ENCODE data around the gene GNB1L. TPM values are rescaled to one million over a fixed set of nuclear protein-coding genes. Genes with fewer than 3 reads are reported as not detected.
A peak's percentile ranks its signal among the peaks of the same experiment; 100 is the strongest.
"Not testable (repeated sequence)": the region's sequence is repeated elsewhere in the genome, so short reads cannot be mapped to it uniquely, and the experiment has no call there.

The GNB1L gene
- total and polyA plus RNA-seq, 9 of the 15 experiments (the other 6 are each of a cell fraction or from before 2014, with no cell fraction given) = 0.56 to 50.5 (median 10.2) TPM

GRCh38 chr22:19831979-19832378, 22.7 kb downstream of the GNB1L start:
- intact Hi-C loops (cut with micrococcal nuclease); CTCF ChIA-PET (ENCODE audit: low intra/inter-chr PET ratio); ATAC-seq; H3K27me3 ChIP-seq (ENCODE audit: control insufficient read depth in 2 of 2, insufficient read depth in 2 of 2, low read length in 2 of 2); FAIRE-seq; DNase-seq (ENCODE audit: extremely low read depth in 1 of 4, low spot score in 3 of 4); H3K4me3 ChIP-seq; H2AFZ ChIP-seq (ENCODE audit: low read depth, low read length); H3K9me1 ChIP-seq (ENCODE audit: control insufficient read depth, insufficient read depth, low read length); H4K20me1 ChIP-seq (replicated peaks; ENCODE audit: control insufficient read depth, insufficient read depth, low read length); BruUV-seq (replicated peaks); H3K9me3 ChIP-seq (replicated peaks; ENCODE audit: control insufficient read depth, insufficient read depth, low read depth, low read length); H3K79me2 ChIP-seq (ENCODE audit: control insufficient read depth, insufficient read depth, low read length); H3K27ac ChIP-seq (ENCODE audit: extremely low read depth, low read depth, low read length); H3K36me3 ChIP-seq (ENCODE audit: control insufficient read depth, insufficient read depth, low read length); H3K9ac ChIP-seq (ENCODE audit: insufficient read depth in 1 of 2, low read depth in 2 of 2, low read length in 2 of 2); H3K4me2 ChIP-seq (ENCODE audit: insufficient read depth, low read length); in situ Hi-C loops (cut with MboI); TF ChIP-seq TEAD4 (IDR thresholded peaks at IDR 0.05; ENCODE audit: low read length); ETV6 (IDR thresholded peaks at IDR 0.05; ENCODE audit: borderline replicate concordance in 1 of 2, low read depth in 2 of 2, low read length in 1 of 2): not testable (repeated sequence)
- WGBS (ENCODE audit: insufficient coverage, low coverage, missing lambda C conversion rate) = 72% methylated on average over 3 of the region's 3 CpGs
- POLR2A ChIA-PET = interaction anchor here (0.6 to 16.0 kb wide), 15 partner anchors 7 to 789 kb away, joined by 3 to 247 read pairs (median 4); partner anchors contain the start of genes GNB1L, RTL10 and TANGO2
- H3K4me1 ChIP-seq (replicated peaks in 1 of 2; ENCODE audit: control insufficient read depth in 2 of 2, insufficient read depth in 2 of 2, low read length in 2 of 2) = peaks cover 0 to 13% of the 10 kb centered on the region in 2 experiments; a peak in 3 of 5 replicates
- TF ChIP-seq ARID4B (CRISPR knock-in tag; IDR thresholded peaks at IDR 0.05) (0 out of 2 replicates have a peak, but pooled peaks have one; percentile 34), BCOR (IDR thresholded peaks at IDR 0.05) (peak; percentile 69), PHB (CRISPR knock-in tag; IDR thresholded peaks at IDR 0.05) (peak; percentile 70; the same call in 1 of the 2 replicates), TEAD4 (CRISPR knock-in tag; IDR thresholded peaks at IDR 0.05; ENCODE audit: borderline replicate concordance) (0 out of 2 replicates have a peak, but pooled peaks have one; percentile 68), ZC3H4 (CRISPR knock-in tag; IDR thresholded peaks at IDR 0.05; ENCODE audit: borderline replicate concordance) (0 out of 2 replicates have a peak, but pooled peaks have one; percentile 65), ETV6 (CRISPR knock-in tag; IDR thresholded peaks at IDR 0.05; ENCODE audit: borderline replicate concordance) (0 out of 2 replicates have a peak, but pooled peaks have one; percentile 11), ZNF431 (CRISPR knock-in tag; IDR thresholded peaks at IDR 0.05) (0 out of 2 replicates have a peak, but pooled peaks have one; percentile 21), SMARCA5 (IDR thresholded peaks at IDR 0.05) (0 out of 2 replicates have a peak, but pooled peaks have one; percentile 27), ZNF121 (CRISPR knock-in tag; conservative IDR thresholded peaks at IDR 0.05) (peak; percentile 95), ZNF436 (CRISPR knock-in tag; IDR thresholded peaks at IDR 0.05) (peak; percentile 31; the same call in 1 of the 2 replicates), NCOA2 (IDR thresholded peaks at IDR 0.05; ENCODE audit: partially characterized antibody in 2 of 2) (peak in 1 of 2 experiments; percentile 31), ZNF282 (CRISPR knock-in tag; IDR thresholded peaks at IDR 0.05) (peak; percentile 60; the same call in 1 of the 2 replicates)
- TF ChIP-seq, protein P1, sequence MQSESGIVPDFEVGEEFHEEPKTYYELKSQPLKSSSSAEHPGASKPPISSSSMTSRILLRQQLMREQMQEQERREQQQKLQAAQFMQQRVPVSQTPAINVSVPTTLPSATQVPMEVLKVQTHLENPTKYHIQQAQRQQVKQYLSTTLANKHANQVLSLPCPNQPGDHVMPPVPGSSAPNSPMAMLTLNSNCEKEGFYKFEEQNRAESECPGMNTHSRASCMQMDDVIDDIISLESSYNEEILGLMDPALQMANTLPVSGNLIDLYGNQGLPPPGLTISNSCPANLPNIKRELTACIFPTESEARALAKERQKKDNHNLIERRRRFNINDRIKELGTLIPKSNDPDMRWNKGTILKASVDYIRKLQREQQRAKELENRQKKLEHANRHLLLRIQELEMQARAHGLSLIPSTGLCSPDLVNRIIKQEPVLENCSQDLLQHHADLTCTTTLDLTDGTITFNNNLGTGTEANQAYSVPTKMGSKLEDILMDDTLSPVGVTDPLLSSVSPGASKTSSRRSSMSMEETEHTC (IDR thresholded peaks at IDR 0.05) = 0 out of 2 replicates have a peak, but pooled peaks have one; percentile 3
- TF ChIP-seq, protein P2, sequence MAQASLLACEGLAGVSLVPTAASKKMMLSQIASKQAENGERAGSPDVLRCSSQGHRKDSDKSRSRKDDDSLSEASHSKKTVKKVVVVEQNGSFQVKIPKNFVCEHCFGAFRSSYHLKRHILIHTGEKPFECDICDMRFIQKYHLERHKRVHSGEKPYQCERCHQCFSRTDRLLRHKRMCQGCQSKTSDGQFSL (CRISPR knock-in tag; IDR thresholded peaks at IDR 0.05) = 0 out of 2 replicates have a peak, but pooled peaks have one; percentile 18
- TF ChIP-seq, protein P2 (tag; IDR thresholded peaks at IDR 0.05) = not testable (repeated sequence)
